DMS153 treated with DMSO at 0.1 percent for 48 hours (cell line): ENCODE data around the gene GPR39.
A peak's percentile ranks its signal among the peaks of the same experiment; 100 is the strongest.

ENCODE experiments used
- DNase-seq: peaks from one replicate; lab custom pipeline; 2025; ENCODE audit not compliant: unreplicated experiment; lab: John Stamatoyannopoulos, UW

GPR39 gene

DNA sequence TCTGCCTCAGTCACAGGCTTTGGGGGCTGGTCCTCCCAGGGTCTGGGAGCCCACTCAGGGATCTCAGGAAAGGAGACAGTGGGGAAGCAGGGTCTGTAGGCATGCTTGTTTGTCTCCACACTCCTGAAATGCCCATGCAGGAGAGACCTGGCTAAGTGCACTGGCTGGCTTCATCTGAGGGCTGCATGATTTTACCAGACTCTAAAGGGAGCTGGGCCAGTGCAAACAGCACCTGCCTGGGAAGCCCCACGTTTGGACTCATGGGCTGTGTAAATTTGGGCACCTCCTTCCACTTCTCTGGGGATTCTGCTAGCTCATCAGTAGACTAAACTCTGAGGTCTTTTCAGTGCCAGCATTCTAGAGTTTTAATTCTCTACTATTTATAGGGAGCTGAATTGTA, 219.7 kb downstream of the GPR39 start:
- DNase-seq, result no peak

DNA sequence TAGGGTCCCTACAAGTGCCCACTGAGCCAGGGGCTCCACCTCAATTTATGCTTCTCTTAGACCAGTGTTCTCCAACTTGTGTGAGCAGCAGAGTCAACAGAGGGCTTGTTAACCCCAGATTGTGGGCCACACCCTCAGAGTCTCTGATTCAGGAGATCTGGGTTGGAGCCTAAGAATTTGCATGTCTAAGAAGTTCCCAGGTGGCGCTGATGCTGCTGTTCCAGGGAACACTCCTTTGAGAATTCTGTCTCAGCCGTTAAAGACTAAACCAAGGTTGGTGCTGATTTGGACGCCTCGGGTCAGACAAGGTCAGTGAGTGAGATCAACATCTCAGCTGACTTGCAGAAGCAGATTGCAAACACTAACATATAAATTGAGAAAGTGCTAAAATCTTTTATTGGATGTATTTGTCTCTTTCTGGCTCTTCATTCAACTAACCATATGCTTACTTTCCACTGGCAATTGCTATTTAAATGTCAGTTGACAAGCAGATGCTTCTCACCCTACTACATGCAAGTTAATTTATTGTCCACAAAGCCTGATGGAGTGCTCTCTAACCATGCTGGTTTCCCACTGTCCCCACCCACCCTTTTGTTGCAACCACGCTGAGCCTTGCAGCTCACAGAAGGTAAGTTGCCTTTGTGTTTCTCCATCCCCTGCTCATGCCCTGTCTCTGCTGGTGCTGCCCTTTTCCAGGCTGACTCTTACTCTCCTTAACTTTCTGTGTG, 221.9 kb downstream of the GPR39 start:
- peak; percentile 36 for DNase-seq

DNA sequence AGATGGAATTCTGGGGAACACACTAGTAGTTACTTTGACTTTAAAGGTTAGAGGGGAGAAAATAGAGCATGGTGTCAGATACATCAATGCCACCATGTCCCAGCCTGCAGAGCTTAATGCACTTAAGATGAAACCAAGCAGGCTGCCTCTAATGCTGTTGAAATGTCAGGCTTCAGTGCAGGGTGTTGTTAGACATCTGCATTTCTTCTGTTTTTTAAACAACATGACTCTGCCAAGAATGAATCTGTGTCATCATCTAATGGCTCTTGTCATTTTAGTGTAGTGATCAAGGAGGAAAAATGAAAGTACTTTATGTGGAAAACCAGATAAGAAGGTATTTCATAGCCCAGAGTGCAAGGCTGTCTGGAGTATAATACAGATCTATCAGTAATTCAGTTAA, 223.5 kb downstream of the GPR39 start:
- DNase-seq, result no peak

DNA sequence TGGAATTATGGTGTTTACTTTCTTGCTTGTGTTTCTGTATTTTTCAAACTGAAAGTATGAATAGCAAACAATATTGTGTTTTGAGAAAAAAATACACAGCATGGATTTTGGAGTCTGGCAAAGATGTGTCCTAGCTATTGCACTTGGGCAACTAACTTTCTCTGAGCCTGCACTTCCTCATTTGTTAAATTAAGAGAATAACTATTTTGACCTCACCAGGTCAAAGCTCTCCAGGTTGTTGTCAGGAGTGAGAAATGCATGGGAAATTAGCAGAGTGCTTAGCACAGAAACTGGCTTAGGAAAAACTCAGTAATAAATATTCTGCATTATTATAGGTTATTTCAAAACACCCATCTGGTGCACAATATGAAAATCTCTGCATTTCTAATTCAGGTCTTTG, 225.2 kb downstream of the GPR39 start:
- DNase-seq, result no peak

DNA sequence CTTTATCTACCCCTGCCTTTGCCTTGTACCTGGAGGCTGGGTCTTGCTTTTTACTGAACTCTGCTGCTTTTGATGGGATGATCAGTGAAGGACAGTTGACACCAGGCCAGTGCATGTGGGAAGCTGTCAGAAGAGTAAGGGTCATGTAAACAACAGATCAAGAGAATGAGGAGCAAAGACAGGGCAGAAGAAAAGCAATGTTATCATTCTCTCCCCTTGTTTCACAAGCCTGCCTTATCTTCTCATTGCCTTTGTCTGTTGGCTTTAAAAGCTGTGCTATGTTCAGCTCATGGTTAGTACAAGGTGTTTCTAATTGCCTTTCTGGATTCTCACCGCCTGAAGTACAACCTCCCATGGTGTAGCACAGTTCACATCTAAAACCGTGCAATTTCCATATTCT, 225.8 kb downstream of the GPR39 start:
- DNase-seq, result no peak

DNA sequence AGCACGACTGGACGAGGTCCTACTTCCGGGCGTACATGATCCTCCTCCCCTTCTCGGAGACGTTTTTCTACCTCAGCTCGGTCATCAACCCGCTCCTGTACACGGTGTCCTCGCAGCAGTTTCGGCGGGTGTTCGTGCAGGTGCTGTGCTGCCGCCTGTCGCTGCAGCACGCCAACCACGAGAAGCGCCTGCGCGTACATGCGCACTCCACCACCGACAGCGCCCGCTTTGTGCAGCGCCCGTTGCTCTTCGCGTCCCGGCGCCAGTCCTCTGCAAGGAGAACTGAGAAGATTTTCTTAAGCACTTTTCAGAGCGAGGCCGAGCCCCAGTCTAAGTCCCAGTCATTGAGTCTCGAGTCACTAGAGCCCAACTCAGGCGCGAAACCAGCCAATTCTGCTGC, 228.6 kb downstream of the GPR39 start:
- no peak for DNase-seq

DNA sequence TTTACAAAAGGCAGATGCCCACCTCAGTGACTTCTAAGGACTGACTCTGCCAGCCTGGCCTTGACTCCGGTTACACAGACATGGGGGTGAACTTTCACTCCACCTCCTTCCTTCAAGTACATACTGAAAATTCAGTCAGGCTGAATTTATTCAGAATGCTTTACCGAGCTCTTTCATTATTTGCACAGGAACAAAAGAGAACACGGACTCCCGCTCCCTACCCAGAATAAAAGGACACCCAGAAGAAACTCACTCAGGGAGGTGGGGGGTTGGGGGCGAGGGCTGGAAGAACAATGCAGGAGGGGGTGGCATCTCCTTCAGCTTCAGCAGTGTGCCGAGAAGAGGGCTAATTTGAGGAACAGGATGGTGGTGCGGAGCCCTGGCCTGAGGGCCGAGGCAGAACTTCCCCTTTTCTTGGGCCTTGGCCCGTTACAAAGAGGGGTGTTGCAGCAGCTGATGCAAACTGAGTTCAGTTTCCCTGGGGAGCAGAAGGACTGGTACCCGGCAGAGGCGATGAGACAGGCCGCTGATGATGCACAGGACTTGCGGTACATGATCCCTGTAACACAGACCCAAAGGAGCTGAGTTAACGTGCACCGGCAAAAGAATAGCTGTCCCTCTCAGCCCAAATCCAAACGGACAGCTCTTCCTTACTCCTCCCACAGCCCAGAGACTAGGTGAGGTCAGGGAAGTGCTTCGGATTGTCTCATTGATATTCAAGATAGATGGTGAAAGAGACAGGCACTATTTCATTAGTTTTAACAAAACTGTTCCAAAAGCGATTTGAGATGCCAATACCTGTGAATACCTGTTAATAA, 229.3 kb downstream of the GPR39 start:
- DNase-seq, result no peak

DNA sequence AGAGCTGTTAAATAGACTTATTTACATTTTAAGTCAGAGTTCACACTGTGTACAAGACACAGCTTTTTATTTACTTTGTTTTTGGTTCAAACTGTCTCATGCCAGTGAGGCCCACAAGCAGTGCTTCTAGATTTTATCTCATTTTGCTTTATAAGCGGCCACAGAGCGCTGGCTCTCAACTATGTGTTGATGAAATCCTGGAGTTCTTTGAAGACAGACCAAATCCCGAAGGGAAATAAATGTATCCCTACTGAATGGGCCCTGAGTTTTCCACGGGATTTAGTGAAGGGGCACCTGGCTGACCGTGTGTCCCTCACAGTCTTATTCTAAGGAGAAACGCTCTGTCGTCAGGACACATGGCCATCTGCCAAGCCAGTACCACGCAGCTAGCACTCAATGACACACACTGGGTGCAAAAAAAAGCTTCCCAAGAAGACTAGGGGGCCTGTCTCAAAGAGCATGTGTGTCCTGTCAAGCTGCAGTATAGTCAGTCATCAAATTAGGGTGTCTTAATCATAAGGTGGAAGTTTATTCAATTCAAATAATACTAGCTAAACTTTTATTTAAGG, 230.0 kb downstream of the GPR39 start:
- DNase-seq, result no peak

DNA sequence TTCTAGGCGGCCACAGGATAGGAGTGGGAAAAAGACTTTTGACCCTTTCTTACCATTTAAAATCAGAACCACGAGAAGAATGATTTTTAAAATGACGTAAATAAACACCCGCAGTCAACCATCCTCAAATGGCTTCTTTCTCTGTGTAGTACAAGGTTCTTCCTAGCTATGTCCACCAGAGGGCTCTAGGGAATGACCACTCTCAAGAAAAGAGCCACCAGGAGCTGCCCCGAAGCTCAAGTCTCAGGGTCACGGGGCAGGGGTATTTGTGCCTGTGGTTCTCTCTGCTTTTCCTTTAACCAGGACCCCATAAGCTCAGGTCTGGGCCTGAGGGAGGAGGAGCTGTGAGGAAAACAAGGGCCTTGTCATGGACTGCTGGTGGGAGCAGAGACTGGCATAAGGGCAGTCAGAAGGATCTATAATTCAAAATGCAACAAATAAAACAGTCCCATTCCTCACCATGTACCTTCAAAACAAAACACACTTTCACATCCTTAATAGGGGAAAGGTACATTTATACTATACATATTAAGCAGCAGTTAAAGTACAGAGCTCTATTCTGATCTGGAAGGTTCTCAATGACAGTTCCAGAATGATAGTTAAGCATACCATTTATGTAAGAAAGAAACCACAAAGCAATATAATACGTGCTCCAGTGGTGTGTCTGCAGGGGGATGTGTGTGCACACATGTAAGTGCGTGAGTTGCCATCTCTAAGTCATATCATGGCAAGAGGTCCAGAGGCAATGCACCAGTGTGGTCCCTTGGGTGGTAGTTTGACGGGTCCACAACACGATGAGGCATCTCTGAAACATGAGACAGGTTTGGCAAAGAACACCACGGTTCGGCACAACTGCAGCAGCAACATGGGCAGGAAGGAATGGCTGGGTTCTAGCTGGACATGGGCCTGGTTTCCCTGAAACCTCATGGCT, 234.8 kb downstream of the GPR39 start:
- no peak for DNase-seq

DNA sequence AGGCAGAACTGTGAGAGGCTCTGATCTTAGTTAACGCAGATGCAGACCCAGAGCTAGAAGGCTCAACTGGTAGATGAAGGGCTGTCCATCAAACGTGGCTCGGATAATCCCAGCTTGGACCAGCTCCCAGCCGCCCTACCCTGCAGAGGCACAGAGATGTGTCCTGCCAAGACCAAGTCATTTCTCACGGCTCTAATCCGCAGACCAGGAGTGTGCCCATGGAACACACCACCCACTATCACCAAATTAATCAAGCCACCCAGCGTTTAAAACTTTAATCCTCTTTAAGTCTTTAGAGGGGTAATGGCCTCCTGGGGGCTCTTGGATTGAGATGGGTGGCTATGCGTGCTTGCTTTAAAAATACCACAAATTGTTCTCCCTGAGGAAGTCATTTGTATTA, 235.9 kb downstream of the GPR39 start:
- no peak for DNase-seq

DNA sequence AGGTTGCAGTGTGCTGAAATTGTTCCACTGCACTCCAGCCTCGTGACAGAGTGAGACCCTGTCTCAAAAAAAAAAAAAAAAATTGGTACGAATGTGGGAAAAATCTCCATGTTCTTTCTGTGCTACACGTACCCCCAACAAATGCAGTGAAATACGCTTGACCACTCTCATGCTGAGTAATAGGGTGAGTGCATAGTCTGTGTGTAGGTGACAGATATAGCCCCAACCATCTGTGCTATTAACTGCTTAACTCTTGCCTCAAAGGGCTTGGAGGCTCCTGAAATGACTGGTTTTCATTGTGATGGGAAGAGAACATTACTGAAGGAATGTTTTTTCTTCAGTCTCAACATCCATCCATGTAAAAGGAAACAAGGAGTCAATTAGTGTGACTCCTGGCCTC, 237.7 kb downstream of the GPR39 start:
- no peak for DNase-seq

DNA sequence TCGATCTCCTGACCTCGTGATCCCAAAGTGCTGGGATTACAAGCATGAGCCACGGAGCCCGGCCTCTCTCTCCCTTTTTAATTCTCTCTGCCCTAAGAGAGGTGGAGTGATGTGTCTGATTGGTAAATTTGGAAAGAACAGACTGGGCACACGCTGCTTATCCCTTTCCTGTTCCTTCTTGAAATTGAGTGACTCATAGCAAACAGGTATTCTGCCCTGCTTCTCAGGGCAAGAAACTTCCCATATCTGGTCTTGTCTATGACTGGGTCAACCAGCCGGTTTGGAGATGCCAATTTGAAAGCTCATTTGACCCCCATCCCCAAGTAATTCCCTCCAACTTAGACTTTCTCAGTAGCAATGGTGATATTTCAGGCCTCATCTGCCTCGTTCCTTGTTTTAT, 238.4 kb downstream of the GPR39 start:
- no peak for DNase-seq

DNA sequence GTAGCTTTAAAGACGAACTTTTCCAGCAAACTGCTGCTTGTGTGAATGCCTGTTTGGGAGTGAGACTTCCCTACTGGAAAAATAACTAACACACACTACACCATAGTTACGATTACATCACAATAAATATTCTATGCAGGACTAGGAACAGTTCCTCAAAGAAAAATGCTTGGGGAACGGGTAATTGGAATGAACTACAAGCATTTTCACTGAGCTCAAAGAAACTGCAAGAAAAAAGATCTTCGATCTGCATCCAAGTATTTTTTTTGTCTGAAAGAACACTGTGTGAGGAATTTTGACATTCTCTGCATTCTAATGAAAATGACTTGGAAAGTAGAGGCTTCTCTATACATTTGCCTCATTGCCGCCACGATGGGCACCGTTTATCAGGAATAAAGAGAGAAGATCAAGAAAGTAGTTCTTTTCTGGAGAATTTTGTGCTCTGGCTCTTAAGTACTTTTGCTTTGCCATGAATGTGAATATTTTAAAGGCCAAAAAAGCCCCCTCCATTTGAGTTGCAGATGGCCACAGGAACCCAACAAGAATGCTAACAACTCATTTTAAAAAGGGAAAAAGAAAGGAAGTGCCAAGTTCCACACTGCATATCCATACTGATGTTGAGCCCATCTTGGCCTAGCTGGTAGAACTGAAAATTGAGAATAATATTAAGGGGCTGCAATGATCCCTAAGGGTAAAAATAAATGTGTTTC, 239.8 kb downstream of the GPR39 start:
- DNase-seq, result no peak

DNA sequence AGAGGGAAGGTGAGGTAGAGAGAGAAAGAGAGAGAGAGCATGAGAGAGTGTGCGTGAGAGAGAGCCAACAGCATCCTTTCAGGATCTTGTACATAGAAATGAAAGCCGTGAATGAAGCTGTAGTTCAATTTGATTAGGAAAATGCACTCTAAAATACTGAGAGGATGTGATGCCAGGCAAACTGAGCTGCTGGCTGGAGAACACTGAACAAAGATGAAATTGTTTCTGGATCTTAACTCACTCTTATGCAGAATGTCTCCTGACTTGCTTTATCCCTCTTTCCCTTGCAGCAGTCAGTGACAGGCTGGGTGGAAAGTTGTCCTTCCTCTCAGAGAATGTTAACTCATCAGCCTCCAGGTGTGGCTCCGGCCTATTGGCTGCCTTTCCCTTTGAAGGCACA, 242.7 kb downstream of the GPR39 start:
- no peak for DNase-seq

DNA sequence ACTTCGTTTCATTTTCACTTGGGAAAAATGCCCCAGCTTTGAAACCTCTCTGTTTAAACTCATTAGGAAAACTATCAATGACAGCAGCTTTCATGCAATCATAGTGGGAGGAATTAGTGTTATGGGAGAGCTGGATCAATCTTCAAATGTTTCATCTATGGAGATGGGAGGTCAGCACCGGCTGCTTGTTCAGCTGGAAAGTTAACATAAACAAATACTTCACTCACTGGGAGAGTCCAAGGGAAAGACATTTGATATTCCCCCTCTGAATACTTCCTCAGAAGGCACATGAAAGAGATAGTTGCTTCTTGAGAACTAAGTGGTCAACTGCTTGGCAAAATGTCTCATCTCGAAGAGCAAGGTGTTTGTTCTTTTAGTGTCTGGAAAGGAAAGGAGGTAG, 246.1 kb downstream of the GPR39 start:
- no peak for DNase-seq

DNA sequence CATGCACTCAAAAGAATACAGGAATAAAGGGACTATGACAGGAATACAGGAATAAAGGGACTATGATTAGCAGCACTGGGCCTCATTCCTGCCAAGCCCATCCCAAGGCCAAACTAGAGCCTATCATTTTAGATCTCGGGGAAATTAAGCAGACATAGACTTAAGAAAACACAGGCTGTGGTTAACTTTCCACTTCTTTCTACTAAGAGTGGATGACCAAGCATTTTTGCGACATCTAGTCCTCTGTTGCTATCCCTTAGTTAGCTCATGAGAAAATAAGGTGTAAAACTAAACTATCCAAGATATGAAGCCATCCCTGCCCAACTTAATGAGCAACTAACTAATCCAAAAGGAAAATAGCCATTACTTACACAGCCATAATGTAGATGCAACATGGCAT, 247.5 kb downstream of the GPR39 start:
- no peak for DNase-seq

DNA sequence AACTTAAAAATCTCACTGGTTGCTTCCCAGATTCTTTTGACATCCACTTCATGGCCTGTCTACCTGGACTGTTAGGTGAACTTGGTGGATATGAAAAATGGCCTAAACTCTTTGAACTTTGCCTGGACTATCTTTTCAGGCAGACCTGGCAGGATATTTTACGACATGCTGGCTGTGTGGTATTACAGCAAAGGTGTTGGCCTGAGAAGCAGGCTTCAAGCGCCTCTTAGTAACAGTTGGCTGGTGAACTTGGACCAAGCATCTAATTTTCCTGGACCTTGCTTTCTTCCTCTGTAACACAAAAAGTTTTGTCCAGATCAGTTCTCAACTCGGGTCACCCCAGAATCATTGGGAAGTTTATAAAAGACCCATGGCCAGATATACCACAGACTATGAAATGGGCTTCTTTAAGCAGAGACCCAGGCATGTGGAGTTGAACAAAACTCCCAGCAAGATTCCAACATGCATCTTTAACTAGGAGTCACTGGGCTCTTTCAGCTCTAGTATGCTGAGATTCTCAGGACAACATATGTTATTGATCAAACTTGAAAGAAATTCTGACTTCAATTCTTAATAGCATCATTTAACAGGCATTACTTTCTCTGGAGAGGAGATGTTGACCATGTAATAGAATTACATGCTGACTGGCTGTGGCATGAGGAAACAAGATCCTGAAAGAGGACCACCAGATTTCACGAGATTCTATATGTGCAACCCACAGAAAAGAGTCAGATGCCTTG, 249.0 kb downstream of the GPR39 start:
- DNase-seq, result no peak

DNA sequence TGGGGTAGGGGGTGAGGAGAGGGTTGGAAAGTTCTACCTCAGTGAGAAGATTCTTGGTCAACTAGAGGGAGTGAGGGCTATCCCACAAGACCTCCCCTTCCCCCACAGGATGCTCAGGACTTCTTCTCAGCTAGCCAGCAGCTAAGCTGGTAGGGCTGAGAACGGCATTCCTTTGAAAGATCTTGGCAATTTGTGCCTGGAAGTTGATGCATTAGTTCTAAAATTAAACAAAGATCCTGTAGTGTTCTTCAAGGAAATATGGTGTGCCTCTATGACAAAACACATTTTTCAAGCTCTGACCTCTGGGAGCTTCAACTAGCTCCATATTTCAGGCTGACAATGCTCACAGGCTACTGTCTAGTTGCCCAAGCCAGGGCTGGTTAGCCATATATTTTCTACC, 251.1 kb downstream of the GPR39 start:
- DNase-seq, result no peak

DNA sequence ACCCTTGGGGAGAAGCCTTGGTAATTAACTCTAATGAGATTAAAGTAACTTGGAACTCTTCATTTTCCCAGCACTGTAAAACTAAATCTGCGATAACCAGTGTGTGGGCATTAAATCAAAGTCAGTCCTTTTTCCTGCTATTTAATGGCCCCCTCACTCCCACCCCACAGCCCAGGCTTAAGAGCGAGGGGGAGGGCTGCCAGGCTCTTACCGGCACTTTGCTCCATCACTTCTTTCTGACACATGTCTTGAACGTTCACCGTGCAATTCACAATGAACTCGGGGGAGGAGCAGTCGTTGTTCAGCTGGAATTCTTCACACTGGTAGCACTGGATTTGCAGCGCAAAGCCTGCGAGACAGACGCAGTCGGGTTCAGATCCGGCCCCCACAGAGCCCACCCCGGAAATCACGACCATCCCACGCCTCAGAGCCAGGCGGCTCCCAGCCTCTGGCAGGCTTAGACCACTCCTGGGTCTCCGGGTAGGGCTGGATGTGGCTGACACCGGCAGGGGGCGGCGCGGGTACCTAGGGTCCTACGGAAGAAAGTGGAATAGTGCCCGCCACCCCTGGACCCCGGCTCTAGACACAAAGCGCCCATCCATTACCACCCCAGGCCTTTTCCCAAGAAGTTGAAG, 251.7 kb downstream of the GPR39 start:
- DNase-seq, result no peak
